Heart left ventricle (tissue), 13 donors: Measurements from ENCODE around the gene RTEL1.

Experiments
- CTCF ChIP-seq, 12 donors: fragments of 200-600 bp; sonication (generic) in 4 of 12; IDR thresholded peaks; one replicate each; pipeline versions ENCODE4 v1.5.0 to v1.8.0; 2018 to 2022; ENCODE audit warnings: antibody characterized with exemption in 12 of 12, mild to moderate bottlenecking in 5 of 12
- POLR2A ChIP-seq, 2 donors: fragments of 450-650 bp; IDR thresholded peaks; one replicate each; pipeline ENCODE4 v1.6.1; 2017; ENCODE audit warnings: antibody characterized with exemption in 2 of 2, mild to moderate bottlenecking in 2 of 2, moderate library complexity in 2 of 2
- donor health status: ischemic (EF 13 %, LVEDD 7.1; RV severe dilation, severe dysfunction).
- donor health status: DM: no; HTN: yes; CAD: no.
- donor health status: DM: no; HTN: no; CAD: no.
- donor health status: ischemic (EF 25% LVEDD 6.9; RV normal size, moderate dysfunction).
- donor health status: ischemic (EF 25% LVEDD 5.7; RV mildly dilated, moderate dysfunction).
- donor health status: ischemic (EF 35%, LVEDD 5.7; RV mildly dilated, moderate dysfunction).
- donor health status: nonischemic (EF 11% LVEDD 7.7; RV severe dilation, severe dysfunction).
- donor health status: DM: yes; HTN: yes; CAD: no.
- donor health status: PGD.
- donor health status: ischemic (EF 29% LVEDD 5.4; RV normal size, mild dysfunction).
- donor health status: nonischemic (EF 23%, LVEDD 6.1; RV moderate dilation, normal function).

- no peak for TF ChIP-seq CTCF (IDR thresholded peaks at IDR 0.05)
- no peak for TF ChIP-seq POLR2A (IDR thresholded peaks at IDR 0.05)
Measured at GRCh38 chr20:63732118-63733095, 74.3 kb downstream of the RTEL1 start.
